Lower leg skin (tissue), 4 donors: Measurements from ENCODE around the gene PABPC1L. TPM values are rescaled to one million over a fixed set of nuclear protein-coding genes. Genes with fewer than 3 reads are reported as not detected.

Experiments
- DNase-seq, 2 donors: peaks; one replicate each; pipeline ENCODE4 v3.0.0-alpha.2; 2019; ENCODE audit warnings: low spot score in 2 of 2
- H3K4me3 ChIP-seq: fragments of 200-600 bp; sonication (generic); 2 replicates; pipeline ENCODE4 v1.5.1; 2017; ENCODE audit warnings: mild to moderate bottlenecking, low read depth; ENCODE audit not compliant: poor library complexity, severe bottlenecking
- CTCF ChIP-seq, 3 donors: fragments of 450-650 bp; IDR thresholded peaks; one replicate each; pipeline ENCODE4 v1.5.1; 2016; ENCODE audit warnings: antibody characterized with exemption in 3 of 3, mild to moderate bottlenecking in 3 of 3, moderate library complexity in 2 of 3
- POLR2A ChIP-seq, 2 donors: fragments of 450-650 bp; IDR thresholded peaks; one replicate each; pipeline ENCODE4 v1.6.1; 2016 to 2017; ENCODE audit warnings: antibody characterized with exemption in 2 of 2, mild to moderate bottlenecking in 1 of 2, moderate library complexity in 1 of 2
- WGBS, 2 donors: methylation state at CpG; one replicate each; pipeline ENCODE4 v1.1.5; 2018; 5-methylcytosine and 5-hydroxymethylcytosine counted together
- intact Hi-C: fragments of 100-400 bp; cut with DNase I; formaldehyde crosslinking; loops from one replicate; pipeline ENCODE4 v1.15.0; 2023; ENCODE audit warnings: low total_unique reads
- total RNA-seq, 4 donors: library from RNA; depleted of rRNA; stranded (reverse); fragments of >200 nt; gene quantifications; one replicate each; pipeline ENCODE4 v1.1.0, GENCODE V29; 2016

Gene PABPC1L
- total RNA-seq, 4 donors from 2014 or later = 7.0 to 30.2 (median 9.6) TPM

GRCh38 chr20:44896583-44896982 is 13.3 kb upstream of the PABPC1L start:
- TF ChIP-seq CTCF (IDR thresholded peaks at IDR 0.05) (no peak), POLR2A (IDR thresholded peaks at IDR 0.05) (no peak)
- intact Hi-C loops = no loop called here
- 86 to 91% methylated on average over 1 of the region's 1 CpG for WGBS, 2 donors

GRCh38 chr20:44897133-44897532 is 12.7 kb upstream of the PABPC1L start:
- DNase-seq = no peak
- H3K4me3 ChIP-seq = no peak overlapping the region
- WGBS, 2 donors = 62 to 63% methylated on average over 1 of the region's 1 CpG
- no peak for TF ChIP-seq POLR2A (IDR thresholded peaks at IDR 0.05)
- intact Hi-C loops = no loop called here

More at GRCh38 chr20:44896583-44896982, 13.3 kb upstream of the PABPC1L start:
- DNase-seq = no peak
- no peak overlapping the region for H3K4me3 ChIP-seq

- no peak for DNase-seq
- H3K4me3 ChIP-seq = no peak overlapping the region
- 85 to 93% methylated on average over 5 of the region's 5 CpGs for WGBS, 2 donors
- TF ChIP-seq CTCF (IDR thresholded peaks at IDR 0.05) (no peak), POLR2A (IDR thresholded peaks at IDR 0.05) (no peak)
- intact Hi-C loops = no loop called here
Observed at GRCh38 chr20:44900231-44900854, 9.5 kb upstream of the PABPC1L start.

GRCh38 chr20:44901974-44902373 is 7.9 kb upstream of the PABPC1L start:
- no peak for DNase-seq
- TF ChIP-seq POLR2A (IDR thresholded peaks at IDR 0.05) = no peak
- TF ChIP-seq CTCF (IDR thresholded peaks at IDR 0.05) = no peak
- no peak overlapping the region for H3K4me3 ChIP-seq
- WGBS, 2 donors = 76 to 80% methylated on average over 2 of the region's 2 CpGs
- intact Hi-C loops = no loop called here

GRCh38 chr20:44904377-44904776 is 5.5 kb upstream of the PABPC1L start:
- TF ChIP-seq CTCF (IDR thresholded peaks at IDR 0.05) = no peak
- TF ChIP-seq POLR2A (IDR thresholded peaks at IDR 0.05) = no peak
- WGBS, 2 donors = 77 to 80% methylated on average over 5 of the region's 5 CpGs
- DNase-seq = no peak
- H3K4me3 ChIP-seq = no peak overlapping the region
- intact Hi-C loops = no loop called here

GRCh38 chr20:44908987-44909871 is 631 bp upstream of the PABPC1L start:
- intact Hi-C loops = loop anchor here (5.0 kb wide), 1 partner anchor 1453 kb away; no protein-coding TSS in a partner anchor
- no peak for DNase-seq
- H3K4me3 ChIP-seq = peak overlapping the region; percentile 52
- TF ChIP-seq POLR2A (IDR thresholded peaks at IDR 0.05) = no peak
- no peak for TF ChIP-seq CTCF (IDR thresholded peaks at IDR 0.05)
- 32 to 34% methylated on average over 14 of the region's 14 CpGs for WGBS, 2 donors
